Measurements from ENCODE around the gene TMEM223. TPM values are rescaled to one million over a fixed set of nuclear protein-coding genes. Genes with fewer than 3 reads are reported as not detected.
A peak's percentile ranks its signal among the peaks of the same experiment; 100 is the strongest.
"Not testable (repeated sequence)": the region's sequence is repeated elsewhere in the genome, so short reads cannot be mapped to it uniquely, and the experiment has no call there.

Gene TMEM223, protein sequence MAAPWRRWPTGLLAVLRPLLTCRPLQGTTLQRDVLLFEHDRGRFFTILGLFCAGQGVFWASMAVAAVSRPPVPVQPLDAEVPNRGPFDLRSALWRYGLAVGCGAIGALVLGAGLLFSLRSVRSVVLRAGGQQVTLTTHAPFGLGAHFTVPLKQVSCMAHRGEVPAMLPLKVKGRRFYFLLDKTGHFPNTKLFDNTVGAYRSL
- 10 to 100 TPM; 22.5 to 26.6 (median 26.3) TPM for polyA plus RNA-seq (ENCODE audit: insufficient read length in 3 of 3)

DNA sequence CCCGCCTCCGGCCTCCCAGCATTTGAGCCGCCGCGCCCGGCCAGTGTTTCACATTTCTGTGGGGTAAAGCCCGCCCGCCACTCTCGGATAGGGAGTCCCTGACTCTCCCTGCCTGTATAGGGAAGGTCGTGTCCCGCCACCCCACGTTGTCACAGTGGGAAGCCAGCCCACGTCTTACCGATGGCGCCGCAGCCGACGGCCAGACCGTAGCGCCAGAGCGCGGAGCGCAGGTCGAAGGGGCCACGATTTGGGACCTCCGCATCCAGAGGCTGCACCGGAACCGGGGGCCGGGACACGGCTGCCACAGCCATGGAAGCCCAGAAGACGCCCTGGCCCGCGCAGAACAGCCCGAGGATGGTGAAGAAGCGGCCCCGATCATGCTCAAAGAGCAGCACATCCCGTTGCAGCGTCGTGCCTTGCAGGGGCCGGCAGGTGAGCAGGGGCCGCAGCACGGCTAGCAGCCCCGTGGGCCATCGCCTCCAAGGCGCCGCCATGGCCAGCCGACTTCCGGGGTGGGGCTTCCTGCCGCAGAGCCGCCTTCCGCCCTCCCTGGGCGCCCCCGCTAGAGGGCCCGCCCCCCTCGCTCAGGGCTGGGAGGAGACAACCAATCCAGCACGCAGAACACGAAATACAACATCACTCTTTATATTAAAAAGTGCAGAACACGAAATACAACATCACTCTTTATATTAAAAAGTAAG is at the start of gene TMEM223:
Gene TMEM223 (minus strand): TSS at position 506 of the 701 bp plus-strand sequence. CDS start 12 bp downstream, at position 494.
- DNase-seq (ENCODE audit: low read depth in 3 of 3, low spot score in 2 of 3), result peak in 2 of 3 donors; percentile 43 to 75

DNA sequence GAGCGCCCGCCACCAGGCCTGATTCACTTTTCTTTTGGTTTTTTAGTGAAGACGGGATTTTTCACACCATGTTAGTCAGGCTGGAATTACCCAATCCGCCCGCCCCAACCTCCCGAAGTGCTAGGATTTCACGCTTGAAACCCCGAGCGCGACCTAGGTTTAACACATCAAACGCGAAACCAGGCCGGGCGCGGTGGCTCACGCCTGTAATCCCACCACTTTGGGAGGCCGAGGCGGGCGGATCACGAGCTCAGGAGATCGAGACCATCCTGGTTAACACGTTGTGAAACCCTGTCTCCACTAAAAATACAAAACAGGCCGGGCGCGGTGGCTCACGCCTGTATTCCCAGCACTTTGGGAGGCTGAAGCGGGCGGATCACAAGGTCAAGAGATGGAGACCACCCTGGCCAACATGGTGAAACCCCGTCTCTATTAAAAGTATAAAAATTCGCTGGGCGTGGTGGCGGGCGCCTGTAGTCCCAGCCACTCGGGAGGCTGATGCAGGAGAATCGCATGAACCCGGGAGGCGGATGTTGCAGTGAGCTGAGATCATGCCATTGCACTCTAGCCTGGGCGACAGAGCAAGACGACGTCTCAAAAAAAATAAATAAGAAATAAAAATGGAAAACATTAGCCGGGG is 49.0 kb upstream of the TMEM223 start:
- peak in 1 of 3 donors; percentile 67 for DNase-seq (ENCODE audit: low read depth in 3 of 3, low spot score in 2 of 3)

DNA sequence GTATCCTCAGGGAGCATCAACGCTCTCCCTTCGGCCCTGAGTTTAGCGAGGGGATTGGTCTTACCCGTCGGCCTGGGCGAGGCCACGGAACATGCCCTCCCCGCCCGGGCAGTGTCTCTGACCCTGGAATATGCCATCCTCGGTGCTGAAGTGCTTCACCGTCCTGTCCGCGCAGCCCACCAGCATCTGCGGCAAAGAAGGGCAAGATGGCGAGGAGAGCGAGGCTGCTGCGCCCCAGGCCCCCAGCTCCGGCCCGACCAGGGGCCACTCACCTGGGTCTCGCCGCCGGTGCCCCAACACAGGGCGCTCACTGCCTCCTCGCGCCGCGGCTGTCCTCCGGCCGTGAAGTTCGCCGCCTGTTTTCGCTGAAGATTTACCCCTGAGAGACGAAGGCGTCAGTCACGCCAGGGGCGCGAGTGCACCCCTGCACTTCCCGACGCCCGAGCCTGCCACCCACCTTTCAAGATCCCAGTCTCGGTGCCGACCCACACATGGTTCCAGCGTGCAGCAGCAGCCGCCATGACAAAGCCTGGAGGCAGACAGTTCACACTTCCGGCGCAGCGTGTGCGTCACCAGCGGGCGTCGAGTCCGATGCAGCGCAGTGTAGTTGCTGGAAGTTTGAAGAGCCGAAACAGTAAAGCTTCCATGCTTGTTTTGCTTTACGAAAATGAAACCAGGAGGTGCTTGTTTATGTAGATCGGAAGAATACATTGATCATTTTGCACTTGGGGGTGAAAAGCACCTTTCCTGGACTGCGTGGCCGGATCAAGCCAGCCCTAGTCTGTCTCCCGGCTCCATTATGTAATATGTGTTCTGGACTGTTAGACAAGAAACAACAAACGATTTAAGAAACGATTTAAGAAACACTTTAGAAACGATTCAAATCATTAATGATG is 47.5 kb upstream of the TMEM223 start, which contains the start of gene WDR74:
Gene WDR74 (minus strand): TSS at position 541 of the 896 bp plus-strand sequence. CDS start 20 bp downstream, at position 521.
- peak; percentile 85 to 93 (median 91) for DNase-seq (ENCODE audit: low read depth in 3 of 3, low spot score in 2 of 3)

DNA sequence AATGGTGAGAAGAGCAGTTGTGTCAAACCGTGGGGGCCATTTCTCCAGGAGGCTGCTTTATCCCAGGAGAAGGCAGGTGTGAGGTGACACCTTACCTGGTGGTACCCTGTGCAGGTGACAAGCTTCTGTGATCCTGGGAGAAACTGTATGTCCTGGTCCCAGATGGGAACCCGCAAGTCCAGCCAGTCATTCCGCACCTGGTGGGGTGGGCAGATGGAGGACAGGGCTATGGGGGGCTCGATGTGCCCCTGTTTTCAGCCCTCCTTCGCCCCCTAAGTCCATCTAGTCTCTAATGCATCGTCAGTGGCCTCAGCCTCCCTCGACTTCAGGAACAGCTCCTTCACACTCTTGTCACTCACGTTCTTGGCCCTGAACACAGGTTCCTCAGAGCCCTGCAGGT is 43.5 kb upstream of the TMEM223 start:
- DNase-seq (ENCODE audit: low read depth in 3 of 3, low spot score in 2 of 3), result no peak

DNA sequence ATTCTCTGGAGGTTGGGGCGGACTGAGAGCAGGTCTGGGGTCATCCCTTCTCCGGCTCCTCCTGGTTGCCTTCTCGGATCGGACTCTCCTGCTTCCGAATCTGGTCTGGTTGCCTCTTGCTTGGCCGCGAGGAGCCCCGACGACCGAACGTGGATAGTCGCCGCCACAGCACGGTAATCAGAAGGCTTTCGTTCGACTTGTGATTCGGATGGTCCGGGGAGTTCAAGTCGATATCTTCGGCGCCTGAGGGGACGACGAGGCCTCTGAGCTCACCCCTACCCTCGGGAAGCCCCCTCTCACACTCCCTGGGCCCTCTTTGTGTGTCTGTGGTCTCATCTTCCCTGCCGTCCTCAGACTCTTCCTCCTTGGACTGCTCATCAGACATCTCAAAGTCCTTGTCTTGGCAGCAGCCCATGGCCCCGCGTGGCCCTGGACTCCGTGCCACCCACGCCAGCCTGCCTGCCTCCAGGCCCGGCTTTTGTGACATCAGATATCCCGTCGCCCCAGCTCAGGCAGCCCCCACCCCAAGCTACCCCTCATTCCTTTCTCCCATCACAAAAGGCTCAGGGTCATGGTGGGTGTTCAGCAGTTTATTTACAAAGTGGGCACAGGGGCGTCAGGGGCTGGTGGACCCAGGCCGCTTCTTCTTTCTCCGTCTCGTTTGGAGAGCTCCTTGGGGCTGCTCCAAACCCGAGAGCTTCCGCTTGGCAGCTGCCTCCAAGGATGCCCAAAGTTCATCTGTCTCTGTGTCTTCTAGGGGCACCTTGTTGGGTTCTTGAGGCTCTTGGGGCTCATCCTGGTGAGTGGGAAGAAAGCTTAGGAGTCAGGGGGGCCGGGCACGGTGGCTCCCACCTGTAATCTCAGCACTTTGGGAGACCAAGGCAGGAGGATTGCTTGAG is 40.8 kb upstream of the TMEM223 start, which contains the start of gene TEX54:
Gene TEX54 (minus strand): TSS at position 506 of the 899 bp plus-strand sequence.
- no peak for DNase-seq (ENCODE audit: low read depth in 3 of 3, low spot score in 2 of 3)

DNA sequence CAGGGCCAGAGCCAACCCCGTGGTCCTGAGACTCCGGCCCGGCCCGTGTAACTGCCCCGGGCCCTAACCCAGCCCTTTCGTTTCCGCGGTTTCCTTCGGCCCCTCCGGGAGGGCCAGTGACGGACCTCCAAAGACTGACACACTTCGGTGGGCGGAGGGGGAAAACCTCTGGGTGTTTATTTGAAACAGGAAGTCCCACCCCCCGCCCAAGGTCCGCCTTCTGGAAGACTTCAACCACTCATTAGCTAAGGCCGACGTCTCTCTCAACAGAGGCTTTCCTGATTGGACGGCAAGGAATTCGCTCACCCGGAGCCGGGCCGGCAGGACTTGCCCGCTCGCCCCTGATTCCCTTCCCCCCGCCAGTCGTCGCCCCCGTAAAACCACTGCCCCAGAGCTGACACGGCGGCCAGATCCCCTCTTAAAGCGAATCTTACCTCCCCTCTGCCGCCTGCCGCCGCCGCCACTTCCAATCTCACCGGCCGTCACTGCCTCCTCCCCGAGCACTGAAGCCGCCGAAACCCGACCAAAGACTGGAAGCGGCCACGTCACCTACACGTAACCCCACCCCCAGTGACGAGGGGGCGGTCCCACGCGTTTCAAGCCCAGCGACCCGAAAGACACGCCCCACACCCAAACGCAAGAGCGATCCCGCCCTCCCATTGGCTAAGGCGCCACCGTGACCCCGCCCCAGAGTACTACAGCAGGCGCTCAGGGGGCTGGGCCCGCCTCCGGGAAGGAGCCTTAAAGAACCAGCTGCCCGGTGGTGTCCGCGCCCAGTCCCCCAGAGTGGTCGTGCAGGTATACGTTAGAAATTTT is 39.9 kb upstream of the TMEM223 start, which contains the start of gene STX5:
Gene STX5 (minus strand): TSS at position 532 of the 816 bp plus-strand sequence. CDS start 808 bp downstream, outside the sequence.
- peak; percentile 95 to 98 (median 97) for DNase-seq (ENCODE audit: low read depth in 3 of 3, low spot score in 2 of 3)

DNA sequence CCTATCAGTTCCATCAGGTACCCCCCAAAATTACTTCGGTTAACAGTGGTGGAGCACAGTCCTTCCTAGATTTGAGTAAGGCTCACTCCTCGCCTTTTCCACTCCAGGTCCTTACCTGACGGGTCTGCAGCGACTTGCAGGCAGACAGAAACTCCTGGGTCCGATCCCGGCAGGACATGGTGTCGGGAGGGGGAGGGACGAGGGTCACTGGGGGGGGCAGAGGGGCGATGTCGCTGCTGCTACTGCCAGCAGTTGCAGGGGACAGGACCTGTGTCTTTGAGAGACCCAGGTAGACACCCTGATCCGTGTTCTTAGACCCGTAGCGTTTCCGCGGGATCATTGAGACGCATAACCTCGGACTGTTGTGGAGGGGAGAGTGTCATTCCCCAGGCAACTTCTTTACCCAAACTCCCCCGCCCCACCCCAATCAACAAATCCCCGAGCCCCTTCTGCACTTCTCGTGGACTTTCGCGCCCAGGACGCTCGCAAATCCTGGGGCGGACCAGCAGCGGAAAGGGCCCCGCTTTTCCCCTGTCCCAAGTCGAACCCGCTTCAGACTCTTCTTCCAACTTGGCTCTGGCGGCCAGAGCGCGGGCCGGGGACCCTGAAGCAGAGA is 39.2 kb upstream of the TMEM223 start:
- no peak for DNase-seq (ENCODE audit: low read depth in 3 of 3, low spot score in 2 of 3)

DNA sequence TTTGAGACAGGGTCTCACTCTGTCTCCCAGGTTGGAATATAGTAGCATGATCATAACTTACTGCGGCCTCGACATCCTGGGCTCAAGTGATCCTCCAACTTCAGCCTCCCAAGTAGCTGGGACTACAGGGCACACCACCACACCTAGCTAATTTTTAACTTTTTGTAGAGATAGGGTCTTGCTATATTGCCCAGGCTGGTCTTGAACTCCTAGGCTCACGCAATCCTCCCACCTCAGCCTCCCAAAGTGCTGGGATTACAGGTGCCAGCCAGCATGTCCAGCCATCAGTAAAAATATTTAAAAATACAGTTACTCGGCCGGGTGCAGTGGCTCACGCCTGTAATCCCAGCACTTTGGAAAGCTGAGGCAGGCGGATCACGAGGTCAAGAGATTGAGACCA is 36.3 kb upstream of the TMEM223 start:
- DNase-seq (ENCODE audit: low read depth in 3 of 3, low spot score in 2 of 3), result not testable (repeated sequence)

DNA sequence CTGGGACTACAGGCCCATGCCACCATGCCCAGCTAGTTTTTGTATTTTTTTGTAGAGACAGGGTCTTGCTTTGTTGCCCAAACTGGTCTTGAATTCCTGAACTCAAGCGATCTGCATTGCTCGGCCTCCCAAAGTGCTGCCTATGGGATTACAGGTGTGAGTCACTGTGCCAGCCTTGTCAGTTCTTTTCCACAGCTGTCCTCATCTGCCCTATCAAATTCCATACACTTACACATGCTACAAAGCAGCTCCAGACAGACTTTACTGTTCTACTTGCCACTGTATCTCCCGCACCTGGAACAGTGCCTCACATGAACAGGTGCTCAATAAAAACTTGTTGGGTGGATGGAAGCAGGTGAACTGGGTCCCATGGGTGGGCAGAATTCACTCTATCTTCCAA is 31.9 kb upstream of the TMEM223 start:
- no peak for DNase-seq (ENCODE audit: low read depth in 3 of 3, low spot score in 2 of 3)

DNA sequence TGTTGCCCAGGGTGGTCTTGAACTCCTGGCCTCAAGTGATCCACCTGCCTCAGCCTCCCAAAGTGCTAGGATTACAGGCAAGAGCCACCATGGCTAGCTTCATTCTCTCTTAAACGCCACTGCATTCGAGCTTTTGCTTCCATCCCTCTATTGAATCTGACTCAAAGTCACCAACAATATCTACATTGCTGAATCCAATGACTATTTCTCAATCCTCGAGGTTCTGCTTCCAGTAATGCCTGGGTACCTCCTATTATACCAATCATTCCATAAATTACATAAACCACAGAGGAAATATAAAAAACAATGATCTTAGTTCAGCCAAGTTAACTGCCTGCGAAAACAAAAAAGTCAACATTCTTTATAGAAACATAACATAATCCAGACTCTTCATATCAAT is 25.3 kb upstream of the TMEM223 start:
- no peak for DNase-seq (ENCODE audit: low read depth in 3 of 3, low spot score in 2 of 3)

DNA sequence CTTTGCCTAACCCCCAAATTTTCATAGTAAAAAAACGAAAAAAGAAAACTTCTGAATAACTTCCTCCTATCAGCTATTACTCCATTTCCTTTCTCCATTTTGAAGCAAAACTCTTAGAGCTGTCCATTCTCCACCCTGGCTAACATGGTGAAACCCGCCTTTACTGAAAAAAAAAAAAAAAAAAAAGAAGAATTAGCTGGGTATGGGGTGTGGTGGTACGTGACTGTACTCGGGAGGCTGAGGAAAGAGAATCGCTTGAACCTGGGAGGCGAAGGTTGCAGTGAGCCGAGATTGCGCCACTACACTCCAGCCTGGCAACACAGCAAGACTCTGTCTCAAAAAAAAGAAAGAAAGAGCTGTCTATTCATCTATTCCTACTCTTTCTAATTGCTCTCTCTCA is 24.8 kb upstream of the TMEM223 start:
- DNase-seq (ENCODE audit: low read depth in 3 of 3, low spot score in 2 of 3), result no peak

DNA sequence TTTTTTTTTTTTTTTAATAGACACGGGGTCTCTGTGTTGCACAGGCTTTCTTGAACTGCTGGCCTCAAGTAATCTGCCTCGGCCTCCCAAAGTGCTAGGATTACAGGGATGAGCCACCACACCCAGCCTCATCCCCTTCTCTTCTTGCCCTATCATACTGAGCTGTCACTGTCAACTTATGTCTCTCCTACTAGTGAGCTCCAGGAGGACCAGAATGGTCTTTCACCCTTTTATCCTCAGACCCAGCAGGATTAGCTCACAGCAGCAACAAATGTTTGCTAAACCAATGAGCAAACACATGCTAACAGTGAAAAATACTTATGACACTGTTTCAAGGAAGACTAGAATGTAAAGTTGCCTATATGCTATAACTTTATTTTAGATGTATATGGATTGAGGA is 19.9 kb upstream of the TMEM223 start:
- DNase-seq (ENCODE audit: low read depth in 3 of 3, low spot score in 2 of 3), result no peak

DNA sequence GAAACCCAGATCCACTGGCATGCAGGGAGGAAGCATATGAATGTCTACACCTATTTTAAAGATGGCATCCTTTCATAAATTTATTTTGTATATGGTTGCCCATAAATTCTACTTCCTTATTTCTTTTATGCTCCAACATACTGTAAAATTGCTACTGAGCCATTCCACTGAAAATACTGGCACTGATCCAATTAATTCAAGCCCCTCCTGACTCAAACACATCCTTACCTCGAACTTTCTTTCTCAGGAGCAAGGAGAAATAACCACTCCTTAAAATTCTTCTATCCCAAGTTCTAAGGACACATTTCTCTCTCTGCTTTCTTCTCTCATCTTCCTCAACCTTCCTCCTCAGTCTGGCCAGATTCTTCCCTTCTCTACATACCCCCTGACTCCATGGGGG is 18.9 kb upstream of the TMEM223 start:
- DNase-seq (ENCODE audit: low read depth in 3 of 3, low spot score in 2 of 3), result no peak

DNA sequence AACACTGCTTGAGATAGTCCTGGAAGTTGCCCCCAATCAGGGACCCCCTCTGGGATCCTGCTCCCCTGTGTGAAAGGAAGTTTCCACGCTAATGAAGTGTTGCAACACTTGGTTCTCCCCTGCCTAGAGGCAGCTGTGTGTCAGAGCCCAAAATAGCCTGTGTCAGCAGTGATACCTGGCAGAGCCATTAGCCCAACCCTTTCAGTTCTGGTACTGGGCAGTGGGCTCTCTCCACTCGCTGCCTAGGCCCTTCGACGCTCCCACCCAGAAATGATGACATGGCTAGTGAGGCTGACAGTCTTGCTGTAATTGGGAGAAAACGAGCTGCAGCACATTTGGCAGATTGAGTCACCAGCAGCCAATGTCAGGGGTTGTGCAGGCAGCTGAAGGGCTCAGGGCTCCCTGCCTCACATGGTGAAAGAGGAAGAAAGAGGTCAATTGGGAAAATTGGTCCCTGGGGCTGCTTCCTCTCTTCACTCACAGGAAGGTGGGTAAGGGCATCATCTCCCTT is 14.9 kb upstream of the TMEM223 start:
- no peak for DNase-seq (ENCODE audit: low read depth in 3 of 3, low spot score in 2 of 3)

DNA sequence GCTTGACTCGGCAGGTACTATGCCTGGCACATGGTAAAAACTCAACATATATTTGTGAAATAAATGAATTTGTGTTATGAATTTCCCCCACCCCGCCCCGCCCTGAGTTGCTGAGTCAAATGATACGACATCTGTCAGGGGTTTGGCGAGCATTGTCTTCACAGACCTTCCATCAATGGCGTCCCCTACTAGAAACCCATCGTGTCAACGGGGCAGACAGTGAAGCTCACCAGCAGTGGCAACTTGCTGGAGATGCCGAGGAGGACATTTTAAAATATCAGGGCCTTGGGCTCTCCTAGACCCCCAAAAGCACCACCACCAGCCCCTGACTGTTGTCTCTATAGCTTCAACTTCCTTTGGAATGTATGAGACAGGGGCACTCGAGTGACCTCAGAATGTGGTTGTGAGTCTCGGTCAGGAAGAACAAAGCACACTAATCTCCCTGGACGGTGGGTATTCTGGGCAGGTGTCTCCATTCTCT is 14.2 kb upstream of the TMEM223 start:
- no peak for DNase-seq (ENCODE audit: low read depth in 3 of 3, low spot score in 2 of 3)

DNA sequence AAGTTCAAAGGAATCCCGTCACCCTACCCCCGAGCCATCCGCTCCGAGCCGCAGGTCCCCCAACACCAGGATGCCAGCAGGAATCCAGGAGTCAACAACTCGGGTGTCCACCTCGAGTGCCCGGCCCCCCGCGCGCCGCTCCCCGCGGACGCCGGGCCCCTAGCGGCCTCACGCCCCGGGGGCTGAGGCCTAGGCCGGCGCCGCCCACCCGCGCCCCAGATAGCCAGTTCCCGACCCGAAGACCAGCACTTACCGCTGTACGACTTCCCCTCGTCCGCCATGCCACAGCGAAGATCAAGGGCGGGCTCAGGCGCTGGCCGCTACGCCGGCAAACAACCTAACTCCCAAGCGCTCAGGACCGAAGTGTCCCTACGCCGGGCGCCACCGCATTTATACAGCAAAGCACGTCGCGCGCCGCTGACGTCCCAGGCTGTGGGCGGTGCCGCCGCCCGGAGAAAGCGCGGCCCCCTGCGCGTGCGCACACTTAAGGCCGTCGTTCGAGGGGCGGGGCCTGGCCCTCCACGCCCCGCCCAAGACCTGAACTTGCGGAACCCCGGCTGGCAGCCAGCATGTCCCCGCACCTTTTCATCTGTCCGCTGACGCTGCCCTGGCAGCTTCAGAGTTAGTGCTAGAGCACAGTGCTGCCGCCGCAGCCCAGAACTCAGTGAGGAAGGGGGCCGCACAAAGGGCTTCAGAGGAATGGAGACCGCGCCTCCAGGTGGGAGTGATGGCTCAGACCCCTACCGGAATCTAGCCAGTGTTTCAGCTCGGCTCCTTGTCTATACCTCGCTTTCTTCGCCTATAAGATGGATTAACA is 13.5 kb upstream of the TMEM223 start, which contains the start of gene NXF1:
Gene NXF1 (minus strand): TSS at position 365 of the 817 bp plus-strand sequence. CDS start 84 bp downstream, at position 281.
- DNase-seq (ENCODE audit: low read depth in 3 of 3, low spot score in 2 of 3), result peak; percentile 87 to 93 (median 89)
